GM12874 (cell line): ENCODE data around the gene ARHGEF4.

Experiments used
- TF ChIP-seq, protein P1 (sequence below): IDR thresholded peaks from 2 replicates; pipeline ENCODE4 v1.5.1; 2011; ENCODE audit warnings: low read depth, mild to moderate bottlenecking, control low read depth, low read length, moderate library complexity; ENCODE audit not compliant: insufficient read depth

Gene ARHGEF4

DNA sequence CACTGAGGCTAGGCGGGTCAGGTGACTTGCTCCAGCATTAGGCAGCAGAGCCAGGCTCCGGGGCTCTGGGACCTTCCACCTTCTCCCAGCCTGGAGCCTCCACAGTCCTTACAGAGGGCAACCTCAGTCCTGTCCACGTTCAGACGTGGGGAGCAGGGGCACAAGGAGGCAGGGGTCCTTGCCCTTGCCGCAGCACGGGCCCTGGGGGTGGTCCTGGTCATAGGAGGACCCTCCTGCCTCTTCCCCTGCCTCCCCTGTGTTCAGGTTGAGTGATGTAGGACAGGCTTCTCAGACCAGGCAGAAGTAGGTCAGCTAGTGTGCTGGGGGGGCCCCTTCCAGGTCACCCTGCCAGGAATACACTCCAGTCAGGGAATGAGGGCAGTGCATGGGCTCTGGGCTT, 5.4 kb upstream of the ARHGEF4 start:
- TF ChIP-seq, protein P1, sequence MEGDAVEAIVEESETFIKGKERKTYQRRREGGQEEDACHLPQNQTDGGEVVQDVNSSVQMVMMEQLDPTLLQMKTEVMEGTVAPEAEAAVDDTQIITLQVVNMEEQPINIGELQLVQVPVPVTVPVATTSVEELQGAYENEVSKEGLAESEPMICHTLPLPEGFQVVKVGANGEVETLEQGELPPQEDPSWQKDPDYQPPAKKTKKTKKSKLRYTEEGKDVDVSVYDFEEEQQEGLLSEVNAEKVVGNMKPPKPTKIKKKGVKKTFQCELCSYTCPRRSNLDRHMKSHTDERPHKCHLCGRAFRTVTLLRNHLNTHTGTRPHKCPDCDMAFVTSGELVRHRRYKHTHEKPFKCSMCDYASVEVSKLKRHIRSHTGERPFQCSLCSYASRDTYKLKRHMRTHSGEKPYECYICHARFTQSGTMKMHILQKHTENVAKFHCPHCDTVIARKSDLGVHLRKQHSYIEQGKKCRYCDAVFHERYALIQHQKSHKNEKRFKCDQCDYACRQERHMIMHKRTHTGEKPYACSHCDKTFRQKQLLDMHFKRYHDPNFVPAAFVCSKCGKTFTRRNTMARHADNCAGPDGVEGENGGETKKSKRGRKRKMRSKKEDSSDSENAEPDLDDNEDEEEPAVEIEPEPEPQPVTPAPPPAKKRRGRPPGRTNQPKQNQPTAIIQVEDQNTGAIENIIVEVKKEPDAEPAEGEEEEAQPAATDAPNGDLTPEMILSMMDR = no peak

- TF ChIP-seq, protein P1 = no peak
These were observed 4.3 kb upstream of the ARHGEF4 start for GRCh38 chr2:130832296-130832940.

- TF ChIP-seq, protein P1 = no peak
These were observed 2.4 kb upstream of the ARHGEF4 start for GRCh38 chr2:130834091-130834930.

DNA sequence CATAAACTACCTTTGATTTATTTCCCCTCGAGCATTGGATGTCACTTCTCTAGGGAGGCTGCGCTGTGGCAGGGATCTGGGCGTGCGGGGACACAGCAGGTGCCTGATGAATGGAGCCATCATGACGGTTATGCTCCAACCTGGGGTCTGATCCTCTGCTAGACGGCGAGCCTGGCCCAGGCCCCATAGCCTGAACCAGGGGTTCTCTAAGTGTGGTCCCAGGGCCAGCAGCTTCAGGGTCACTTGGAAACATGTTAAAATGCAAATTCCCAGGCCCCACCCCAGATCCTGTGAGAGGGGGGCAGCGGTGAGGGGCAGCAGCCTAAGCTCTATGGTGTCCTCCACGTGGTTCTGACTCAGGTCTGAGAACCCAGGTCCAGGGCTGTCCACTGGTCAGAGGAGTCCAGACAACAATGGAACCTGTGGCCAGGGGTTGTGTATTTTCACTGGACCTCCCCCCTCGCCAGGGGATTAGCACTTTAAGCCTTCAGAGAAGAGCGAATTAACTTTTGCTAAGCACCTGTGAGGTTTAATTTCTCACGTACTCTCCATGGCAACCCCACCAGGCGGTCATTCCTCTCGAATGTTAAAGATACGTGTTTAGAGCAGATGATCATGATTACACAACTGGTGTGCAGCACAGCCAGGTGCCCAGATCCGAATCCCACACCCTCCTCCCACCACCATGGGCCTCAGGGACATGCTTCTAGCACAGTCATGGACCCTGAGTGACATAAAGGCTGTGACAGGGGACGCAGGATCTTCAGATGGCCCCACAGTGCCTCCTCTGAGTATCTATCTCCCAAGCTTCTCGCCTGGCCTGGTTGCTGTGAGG, 1.6 kb upstream of the ARHGEF4 start:
- TF ChIP-seq, protein P1 = no peak

GRCh38 chr2:130835766-130836015, 1.0 kb upstream of the ARHGEF4 start:
- TF ChIP-seq, protein P1 = no peak

- TF ChIP-seq, protein P1 = no peak
These were observed 579 bp downstream of the ARHGEF4 start for GRCh38 chr2:130837175-130837810.
